Measurements from ENCODE around the gene IQSEC2.
A peak's percentile ranks its signal among the peaks of the same experiment; 100 is the strongest.

The IQSEC2 gene

GRCh38 chrX:53235566-53235965 is 45.8 kb downstream of the IQSEC2 start:
- Histone ChIP-seq H3K4me1 (ENCODE audit: control insufficient read depth in 1 of 2, insufficient read depth in 1 of 2, low read depth in 1 of 2, low read length in 1 of 2) (no peaks in the 10 kb centered on the region), H3K27me3 (no peaks in the 10 kb centered on the region), H3K27ac (no peak overlapping the region), H3K4me3 (ENCODE audit: low read depth in 1 of 2, low read length in 1 of 2) (no peak overlapping the region), H3K9me3 (no peaks in the 10 kb centered on the region), H3K36me3 (no peaks in the 10 kb centered on the region)
- no peak for TF ChIP-seq CTCF (IDR thresholded peaks at IDR 0.05)

- Histone ChIP-seq H3K4me1 (ENCODE audit: control insufficient read depth in 1 of 2, insufficient read depth in 1 of 2, low read depth in 1 of 2, low read length in 1 of 2) (no peaks in the 10 kb centered on the region), H3K4me3 (ENCODE audit: low read depth in 1 of 2, low read length in 1 of 2) (no peak overlapping the region), H3K9me3 (no peaks in the 10 kb centered on the region), H3K27me3 (no peaks in the 10 kb centered on the region), H3K36me3 (no peaks in the 10 kb centered on the region), H3K27ac (no peak overlapping the region)
- no peak for TF ChIP-seq CTCF (IDR thresholded peaks at IDR 0.05)
These were observed 46.9 kb downstream of the IQSEC2 start for GRCh38 chrX:53234484-53234883.

- Histone ChIP-seq H3K27ac (no peak overlapping the region), H3K4me3 (ENCODE audit: low read depth in 1 of 2, low read length in 1 of 2) (no peak overlapping the region), H3K4me1 (ENCODE audit: control insufficient read depth in 1 of 2, insufficient read depth in 1 of 2, low read depth in 1 of 2, low read length in 1 of 2) (no peaks in the 10 kb centered on the region), H3K36me3 (no peaks in the 10 kb centered on the region), H3K9me3 (no peaks in the 10 kb centered on the region), H3K27me3 (no peaks in the 10 kb centered on the region)
- TF ChIP-seq CTCF (IDR thresholded peaks at IDR 0.05): no peak
These were observed 47.8 kb downstream of the IQSEC2 start for GRCh38 chrX:53233536-53233935.

- Histone ChIP-seq H3K4me3 (ENCODE audit: low read depth in 1 of 2, low read length in 1 of 2) (no peak overlapping the region), H3K9me3 (no peaks in the 10 kb centered on the region), H3K27ac (no peak overlapping the region), H3K27me3 (no peaks in the 10 kb centered on the region), H3K4me1 (ENCODE audit: control insufficient read depth in 1 of 2, insufficient read depth in 1 of 2, low read depth in 1 of 2, low read length in 1 of 2) (peaks cover 17 to 25% of the 10 kb centered on the region in 2 experiments), H3K36me3 (no peaks in the 10 kb centered on the region)
- TF ChIP-seq CTCF (IDR thresholded peaks at IDR 0.05): no peak
These were observed 51.3 kb downstream of the IQSEC2 start for GRCh38 chrX:53230116-53230515.

GRCh38 chrX:53227224-53227765 is 54.1 kb downstream of the IQSEC2 start:
- no peak for TF ChIP-seq CTCF (IDR thresholded peaks at IDR 0.05)
- Histone ChIP-seq H3K4me1 (ENCODE audit: control insufficient read depth in 1 of 2, insufficient read depth in 1 of 2, low read depth in 1 of 2, low read length in 1 of 2) (peaks cover 36 to 47% of the 10 kb centered on the region in 2 experiments), H3K4me3 (ENCODE audit: low read depth in 1 of 2, low read length in 1 of 2) (no peak overlapping the region), H3K27me3 (no peaks in the 10 kb centered on the region), H3K9me3 (no peaks in the 10 kb centered on the region), H3K36me3 (no peaks in the 10 kb centered on the region), H3K27ac (peak overlapping the region; percentile 66)

Data from neutrophil (primary cell).